ENCODE data around the gene THSD4. TPM values are rescaled to one million over a fixed set of nuclear protein-coding genes. Genes with fewer than 3 reads are reported as not detected.

Gene THSD4
- total and polyA plus RNA-seq, 2 of the 4 experiments (the other 2 are of a cell fraction) = 25.5 to 31.1 TPM

DNA sequence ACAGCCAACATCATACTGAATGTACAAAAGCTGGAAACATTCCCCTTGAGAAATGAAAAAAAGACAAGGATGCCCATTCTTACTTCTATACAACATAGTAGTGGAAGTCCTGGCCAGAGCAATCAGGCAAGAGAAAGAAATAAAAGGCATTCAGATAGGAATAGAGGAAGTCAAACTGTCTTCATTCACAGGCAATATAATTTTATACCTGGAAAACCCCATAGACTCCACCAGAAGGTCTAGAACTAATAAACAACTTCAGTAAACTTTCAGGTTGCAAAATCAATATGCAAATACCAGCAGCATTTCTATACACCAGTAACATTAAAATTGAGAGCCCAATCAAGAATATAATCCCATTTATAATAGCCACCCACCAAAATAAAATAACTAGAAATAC lies 27.1 kb upstream of the THSD4 start:
- Histone ChIP-seq H3K9ac (ENCODE audit: low read depth, low read length) (no peak overlapping the region), H3K23ac (ENCODE audit: low read depth, low read length) (no peak overlapping the region), H3K27me3 (ENCODE audit: control insufficient read depth, insufficient read depth, low read length) (no peaks in the 10 kb centered on the region), H3K56ac (ENCODE audit: extremely low read depth, insufficient read depth, low read length) (no peak overlapping the region), H2AK5ac (ENCODE audit: low read depth, low read length) (no peak overlapping the region), H3K9me3 (ENCODE audit: control insufficient read depth, insufficient read depth, low read length) (no peaks in the 10 kb centered on the region), H4K91ac (ENCODE audit: insufficient read depth, low read depth, low read length) (no peak overlapping the region), H3K4me2 (ENCODE audit: low read depth, low read length) (no peak overlapping the region), H4K8ac (ENCODE audit: low read depth in 2 of 2, low read length in 2 of 2) (no peak overlapping the region), H3K4me1 (ENCODE audit: control insufficient read depth, insufficient read depth, low read length) (peaks cover 4% of the 10 kb centered on the region), H3K4me3 (ENCODE audit: insufficient read depth, low read depth, low read length) (no peak overlapping the region), H3K18ac (ENCODE audit: low read depth, low read length) (no peak overlapping the region), H4K20me1 (ENCODE audit: insufficient read depth, low read length) (no peaks in the 10 kb centered on the region), H2BK20ac (ENCODE audit: low read depth, low read length) (no peak overlapping the region), H3K27ac (ENCODE audit: insufficient read depth, low read length) (no peak overlapping the region), H3K9me1 (ENCODE audit: insufficient read depth, low read length) (no peaks in the 10 kb centered on the region), H2BK5ac (ENCODE audit: low read depth, low read length, poor library complexity, severe bottlenecking) (no peak overlapping the region), H2AK9ac (replicated peaks; ENCODE audit: low read depth, low read length, poor library complexity) (no peak overlapping the region), H3K36me3 (ENCODE audit: control insufficient read depth, insufficient read depth, low read length) (no peaks in the 10 kb centered on the region), H2BK15ac (ENCODE audit: low read depth, low read length) (no peak overlapping the region), H3K79me1 (ENCODE audit: low read depth in 1 of 2, low read length in 2 of 2) (no peaks in the 10 kb centered on the region; a peak in 1 of 4 replicates), H3K4ac (ENCODE audit: low read depth, low read length) (no peak overlapping the region), H2AFZ (replicated peaks; ENCODE audit: low read length, poor library complexity) (no peak overlapping the region), H4K5ac (ENCODE audit: low read depth, low read length) (no peak overlapping the region), H2BK120ac (ENCODE audit: low read depth, low read length) (no peak overlapping the region), H3K14ac (replicated peaks; ENCODE audit: low read depth, low read length) (no peak overlapping the region)
- DNase-seq (no peak), ATAC-seq (ENCODE audit: low read depth) (no peak)
- in situ Hi-C loops (cut with MboI; ENCODE audit: low sequenced_read_pairs) (no loop called here), dilution Hi-C loops (cut with HindIII; ENCODE audit: low sequenced_read_pairs, unreplicated experiment) (no loop called here), intact Hi-C loops (cut with micrococcal nuclease) (no loop called here)
- TF ChIP-seq, protein P1, sequence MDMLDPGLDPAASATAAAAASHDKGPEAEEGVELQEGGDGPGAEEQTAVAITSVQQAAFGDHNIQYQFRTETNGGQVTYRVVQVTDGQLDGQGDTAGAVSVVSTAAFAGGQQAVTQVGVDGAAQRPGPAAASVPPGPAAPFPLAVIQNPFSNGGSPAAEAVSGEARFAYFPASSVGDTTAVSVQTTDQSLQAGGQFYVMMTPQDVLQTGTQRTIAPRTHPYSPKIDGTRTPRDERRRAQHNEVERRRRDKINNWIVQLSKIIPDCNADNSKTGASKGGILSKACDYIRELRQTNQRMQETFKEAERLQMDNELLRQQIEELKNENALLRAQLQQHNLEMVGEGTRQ (IDR thresholded peaks at IDR 0.05; ENCODE audit: low read depth, low read length) = no peak
- BruUV-seq (replicated peaks) = no TSS peak
- CTCF ChIA-PET = no interaction called here
- POLR2A ChIA-PET (ENCODE audit: unreplicated experiment) = no interaction called here

Data from IMR-90 (cell line).